ENCODE results near the gene CNIH4. TPM values are rescaled to one million over a fixed set of nuclear protein-coding genes. Genes with fewer than 3 reads are reported as not detected.

CNIH4 gene
- total and polyA plus RNA-seq, 12 donors, result 10.0 to 73.0 (median 42.4) TPM

DNA sequence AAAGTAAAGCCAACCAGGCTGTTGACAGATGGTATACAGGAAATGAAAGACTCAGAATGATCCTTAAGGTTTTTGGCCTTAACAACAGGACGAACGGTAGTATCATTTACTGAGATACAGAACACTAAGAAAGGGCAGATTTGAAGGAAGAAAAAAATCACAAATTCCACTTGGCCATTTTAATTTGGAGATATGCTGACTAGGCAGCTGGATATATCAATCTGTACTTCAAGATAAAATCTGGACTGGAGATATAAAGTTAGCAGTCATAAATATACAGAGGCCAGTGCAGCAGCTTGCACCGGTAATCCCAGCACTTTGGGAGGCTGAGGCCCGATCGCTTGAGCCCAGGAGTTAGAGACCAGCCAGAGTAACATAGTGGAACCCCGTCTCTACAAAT is 28.0 kb upstream of the CNIH4 start:
- H3K27ac ChIP-seq, result no peak overlapping the region
- H3K9me3 ChIP-seq (replicated peaks in 1 of 3), result no peaks in the 10 kb centered on the region
- intact Hi-C loops (cut with DNase I), result loop anchor here in 1 of 2 donors (5.0 kb wide), 1 partner anchor 211 kb away; no protein-coding TSS in a partner anchor
- DNase-seq, result no peak
- 76 to 84% (median 80%) methylated on average over 6 of the region's 6 CpGs for WGBS, 4 donors
- H3K36me3 ChIP-seq (replicated peaks in 1 of 2), result peaks cover 0 to 3% of the 10 kb centered on the region in 2 donors
- peak overlapping the region in 1 of 4 donors; percentile 73 for H3K4me3 ChIP-seq
- H3K4me1 ChIP-seq (replicated peaks in 1 of 2), result peaks cover 14 to 25% of the 10 kb centered on the region in 2 donors
- H3K27me3 ChIP-seq, result no peaks in the 10 kb centered on the region
- TF ChIP-seq, protein P1, sequence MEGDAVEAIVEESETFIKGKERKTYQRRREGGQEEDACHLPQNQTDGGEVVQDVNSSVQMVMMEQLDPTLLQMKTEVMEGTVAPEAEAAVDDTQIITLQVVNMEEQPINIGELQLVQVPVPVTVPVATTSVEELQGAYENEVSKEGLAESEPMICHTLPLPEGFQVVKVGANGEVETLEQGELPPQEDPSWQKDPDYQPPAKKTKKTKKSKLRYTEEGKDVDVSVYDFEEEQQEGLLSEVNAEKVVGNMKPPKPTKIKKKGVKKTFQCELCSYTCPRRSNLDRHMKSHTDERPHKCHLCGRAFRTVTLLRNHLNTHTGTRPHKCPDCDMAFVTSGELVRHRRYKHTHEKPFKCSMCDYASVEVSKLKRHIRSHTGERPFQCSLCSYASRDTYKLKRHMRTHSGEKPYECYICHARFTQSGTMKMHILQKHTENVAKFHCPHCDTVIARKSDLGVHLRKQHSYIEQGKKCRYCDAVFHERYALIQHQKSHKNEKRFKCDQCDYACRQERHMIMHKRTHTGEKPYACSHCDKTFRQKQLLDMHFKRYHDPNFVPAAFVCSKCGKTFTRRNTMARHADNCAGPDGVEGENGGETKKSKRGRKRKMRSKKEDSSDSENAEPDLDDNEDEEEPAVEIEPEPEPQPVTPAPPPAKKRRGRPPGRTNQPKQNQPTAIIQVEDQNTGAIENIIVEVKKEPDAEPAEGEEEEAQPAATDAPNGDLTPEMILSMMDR (IDR thresholded peaks at IDR 0.05), result no peak
- no peak for TF ChIP-seq POLR2A (IDR thresholded peaks at IDR 0.05)

DNA sequence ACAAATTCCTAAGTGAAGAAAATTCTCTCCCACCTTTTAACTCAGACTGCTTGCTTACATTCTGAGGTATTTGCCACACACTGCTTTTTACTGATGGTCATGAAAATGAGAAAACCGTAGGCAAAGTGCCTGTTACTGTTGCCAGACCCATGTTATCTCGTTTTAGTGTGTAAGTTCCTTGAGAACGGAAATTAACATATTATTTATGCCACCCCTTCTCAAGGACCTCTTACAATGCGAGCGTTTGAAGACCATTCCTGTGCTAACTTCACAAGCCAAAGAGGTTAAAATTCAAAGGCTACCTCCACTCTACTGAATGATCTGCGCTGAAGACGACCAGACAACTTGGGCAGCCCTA is 27.2 kb upstream of the CNIH4 start:
- no peaks in the 10 kb centered on the region for H3K27me3 ChIP-seq
- H3K4me1 ChIP-seq (replicated peaks in 1 of 2), result peaks cover 18 to 27% of the 10 kb centered on the region in 2 donors
- peak overlapping the region; percentile 84 to 94 (median 89) for H3K27ac ChIP-seq
- peaks cover 0 to 3% of the 10 kb centered on the region in 2 donors for H3K36me3 ChIP-seq (replicated peaks in 1 of 2)
- H3K4me3 ChIP-seq, result peak overlapping the region; percentile 62 to 86 (median 68)
- intact Hi-C loops (cut with DNase I), result loop anchor here in 1 of 2 donors (5.0 kb wide), 1 partner anchor 212 kb away; no protein-coding TSS in a partner anchor
- TF ChIP-seq POLR2A (IDR thresholded peaks at IDR 0.05), result no peak
- TF ChIP-seq, protein P1 (IDR thresholded peaks at IDR 0.05), result no peak
- DNase-seq, result no peak
- WGBS, 4 donors, result 0 to 1% (median 0%) methylated on average over 7 of the region's 7 CpGs
- no peaks in the 10 kb centered on the region for H3K9me3 ChIP-seq (replicated peaks in 1 of 3)

DNA sequence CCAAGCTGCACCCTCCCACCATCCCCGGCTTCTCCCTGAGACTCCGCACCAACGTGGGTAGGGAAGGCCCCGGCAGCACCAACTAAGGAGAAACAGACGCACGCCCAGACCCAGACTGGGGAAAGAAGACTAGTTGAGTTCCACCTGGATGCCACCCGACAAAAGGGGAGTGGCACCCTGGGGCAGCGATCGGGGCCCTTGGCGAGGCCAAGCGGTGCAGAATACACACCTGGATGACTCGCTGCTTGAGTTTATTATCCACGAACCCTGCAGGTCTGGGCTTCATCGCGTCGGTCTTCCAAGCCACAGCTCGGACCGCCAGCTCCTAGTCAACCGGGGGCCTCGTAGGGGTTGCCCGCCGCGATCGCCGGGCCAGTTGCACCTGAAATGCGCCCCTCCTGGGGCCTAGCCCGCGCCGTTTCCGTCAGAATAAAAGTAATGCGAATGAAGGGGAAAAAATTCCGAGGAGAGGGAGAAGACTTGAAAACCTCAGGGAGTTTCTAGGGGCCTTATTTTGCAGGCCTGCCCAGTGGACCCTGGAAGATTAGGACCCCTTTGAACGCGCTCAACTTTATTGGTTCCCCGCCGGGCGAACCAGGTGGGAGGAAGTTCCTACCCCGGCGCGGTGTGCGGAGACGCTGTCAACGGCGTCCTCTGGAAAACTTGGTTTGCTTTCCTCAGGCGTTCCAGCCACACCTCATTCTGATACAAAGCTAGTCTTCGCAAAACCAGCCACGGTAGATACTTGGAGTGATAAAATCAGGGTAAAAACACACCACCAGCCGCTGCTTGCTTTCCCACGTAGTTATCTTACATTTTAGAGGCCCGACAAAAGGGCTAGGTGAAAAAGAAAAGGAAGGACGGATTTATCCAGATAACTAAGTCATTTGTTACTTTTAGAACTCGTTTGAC is 26.6 kb upstream of the CNIH4 start, which contains the start of gene NVL:
TSS of gene NVL (minus strand) at position 331 of the 912 bp plus-strand sequence. CDS start at position 286, 45 bp downstream.
- peak; percentile 81 to 89 (median 86) for DNase-seq
- no peaks in the 10 kb centered on the region for H3K9me3 ChIP-seq (replicated peaks in 1 of 3)
- TF ChIP-seq, protein P1 (IDR thresholded peaks at IDR 0.05), result no peak
- TF ChIP-seq POLR2A (IDR thresholded peaks at IDR 0.05), result peak; percentile 42 to 63
- H3K4me1 ChIP-seq (replicated peaks in 1 of 2), result peaks cover 19 to 27% of the 10 kb centered on the region in 2 donors
- H3K27me3 ChIP-seq, result no peaks in the 10 kb centered on the region
- intact Hi-C loops (cut with DNase I), result loop anchor here (5.0 kb wide), 1 partner anchor 213 kb away; no protein-coding TSS in a partner anchor
- no peaks in the 10 kb centered on the region for H3K36me3 ChIP-seq (replicated peaks in 1 of 2)
- 0% methylated on average over 35 to 52 of the region's 52 CpGs for WGBS, 4 donors
- peak within 1 kb of the TSS; percentile 62 to 86 (median 68) for H3K4me3 ChIP-seq
- peak within 1 kb of the TSS; percentile 84 to 94 (median 89) for H3K27ac ChIP-seq

DNA sequence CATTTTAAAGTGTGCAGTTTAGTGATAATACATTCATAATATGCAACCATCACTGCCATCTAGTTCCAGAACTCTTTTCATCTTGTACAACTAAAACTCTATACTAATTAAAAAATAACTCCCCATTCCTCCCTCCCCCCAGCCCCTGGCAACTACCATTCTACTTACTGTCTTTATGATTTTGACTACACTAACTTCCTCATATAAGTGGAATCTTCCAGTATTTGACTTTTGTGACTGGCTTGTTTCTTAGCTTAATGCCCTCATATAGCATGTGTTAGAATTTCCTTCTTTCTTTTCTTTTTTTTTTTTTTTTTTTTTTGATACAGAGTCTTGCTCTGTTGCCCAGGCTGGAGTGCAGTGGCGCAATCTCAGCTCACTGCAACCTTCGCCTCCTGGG is 25.4 kb upstream of the CNIH4 start:
- Histone ChIP-seq H3K27me3 (no peaks in the 10 kb centered on the region), H3K4me3 (peak overlapping the region in 1 of 4 donors; percentile 73), H3K4me1 (replicated peaks in 1 of 2) (peaks cover 19 to 27% of the 10 kb centered on the region in 2 donors), H3K27ac (peak overlapping the region in 1 of 5 donors; percentile 94), H3K9me3 (replicated peaks in 1 of 3) (no peaks in the 10 kb centered on the region), H3K36me3 (replicated peaks in 1 of 2) (no peaks in the 10 kb centered on the region)
- DNase-seq, result no peak
- intact Hi-C loops (cut with DNase I), result loop anchor here in 1 of 2 donors (5.0 kb wide), 1 partner anchor 214 kb away; no protein-coding TSS in a partner anchor
- WGBS, 4 donors, result 94 to 100% (median 98%) methylated on average over 1 to 2 of the region's 2 CpGs
- TF ChIP-seq, protein P1 (IDR thresholded peaks at IDR 0.05), result no peak
- no peak for TF ChIP-seq POLR2A (IDR thresholded peaks at IDR 0.05)
